HAP-1 (cell line): ENCODE data around the gene CFAP45.

Experiments used
- DNase-seq, 2 experiments: peaks; one replicate each; pipeline ENCODE4 v3.0.0-alpha.2; 2016 to 2020; ENCODE audit warnings: low spot score in 2 of 2
- H3K27me3 ChIP-seq: fragments of 250-450 bp; sonication (Bioruptor Pico); 2 replicates; pipeline ENCODE4 v1.5.1; 2020; ENCODE audit warnings: low read depth, mild to moderate bottlenecking, moderate library complexity
- H3K36me3 ChIP-seq: fragments of 250-450 bp; sonication (Bioruptor Pico); replicated peaks from 2 replicates; pipeline ENCODE4 v1.5.1; 2020; ENCODE audit warnings: mild to moderate bottlenecking
- H3K4me1 ChIP-seq: fragments of 250-450 bp; sonication (Bioruptor Pico); 2 replicates; pipeline ENCODE4 v1.5.1; 2020; ENCODE audit warnings: mild to moderate bottlenecking
- H3K4me3 ChIP-seq: fragments of 250-450 bp; sonication (Bioruptor Pico); 2 replicates; pipeline ENCODE4 v1.5.1; 2020; ENCODE audit warnings: mild to moderate bottlenecking, moderate library complexity
- H3K9me3 ChIP-seq: fragments of 250-450 bp; sonication (Bioruptor Pico); 2 replicates; pipeline ENCODE4 v1.5.1; 2020; ENCODE audit warnings: mild to moderate bottlenecking, moderate library complexity
- in situ Hi-C: fragments of 300-500 bp; cut with MboI; formaldehyde crosslinking; loops from 3 replicates; pipeline ENCODE4 v1.14.3; 2020; ENCODE audit warnings: low sequenced_read_pairs, inconsistent platforms, mixed read lengths

The CFAP45 gene

GRCh38 chr1:159847231-159847630 is 52.7 kb downstream of the CFAP45 start:
- no peaks in the 10 kb centered on the region; the same call in 1 of the 2 replicates for H3K27me3 ChIP-seq
- in situ Hi-C loops: no loop called here
- H3K4me3 ChIP-seq: no peak overlapping the region
- H3K36me3 ChIP-seq: no peaks in the 10 kb centered on the region
- DNase-seq: no peak
- no peaks in the 10 kb centered on the region for H3K9me3 ChIP-seq
- H3K4me1 ChIP-seq: no peaks in the 10 kb centered on the region

- Histone ChIP-seq H3K4me1 (no peaks in the 10 kb centered on the region), H3K9me3 (no peaks in the 10 kb centered on the region), H3K27me3 (no peaks in the 10 kb centered on the region; the same call in 1 of the 2 replicates), H3K36me3 (no peaks in the 10 kb centered on the region), H3K4me3 (no peak overlapping the region)
- in situ Hi-C loops: no loop called here
- no peak for DNase-seq
Observed at GRCh38 chr1:159845751-159846629, 54.0 kb downstream of the CFAP45 start.

GRCh38 chr1:159843459-159843858 is 56.5 kb downstream of the CFAP45 start:
- H3K36me3 ChIP-seq: no peaks in the 10 kb centered on the region
- in situ Hi-C loops: no loop called here
- no peaks in the 10 kb centered on the region for H3K27me3 ChIP-seq
- H3K4me1 ChIP-seq: no peaks in the 10 kb centered on the region
- H3K9me3 ChIP-seq: no peaks in the 10 kb centered on the region
- no peak overlapping the region for H3K4me3 ChIP-seq
- DNase-seq: no peak

- no peak overlapping the region for H3K4me3 ChIP-seq
- in situ Hi-C loops: no loop called here
- H3K4me1 ChIP-seq: no peaks in the 10 kb centered on the region
- H3K9me3 ChIP-seq: no peaks in the 10 kb centered on the region
- no peak for DNase-seq
- no peaks in the 10 kb centered on the region for H3K36me3 ChIP-seq
- no peaks in the 10 kb centered on the region for H3K27me3 ChIP-seq
Observed at GRCh38 chr1:159841749-159842148, 58.2 kb downstream of the CFAP45 start.

- H3K4me3 ChIP-seq: no peak overlapping the region
- no peaks in the 10 kb centered on the region for H3K27me3 ChIP-seq
- no peaks in the 10 kb centered on the region for H3K4me1 ChIP-seq
- in situ Hi-C loops: no loop called here
- no peak for DNase-seq
- no peaks in the 10 kb centered on the region for H3K9me3 ChIP-seq
- no peaks in the 10 kb centered on the region for H3K36me3 ChIP-seq
Observed at GRCh38 chr1:159839116-159839849, 60.7 kb downstream of the CFAP45 start.

GRCh38 chr1:159838715-159839114 is 61.2 kb downstream of the CFAP45 start:
- no peak for DNase-seq
- in situ Hi-C loops: no loop called here
- Histone ChIP-seq H3K36me3 (no peaks in the 10 kb centered on the region), H3K4me3 (no peak overlapping the region), H3K9me3 (no peaks in the 10 kb centered on the region), H3K27me3 (no peaks in the 10 kb centered on the region), H3K4me1 (no peaks in the 10 kb centered on the region)

GRCh38 chr1:159835862-159836525 is 64.0 kb downstream of the CFAP45 start:
- Histone ChIP-seq H3K27me3 (no peaks in the 10 kb centered on the region), H3K36me3 (no peaks in the 10 kb centered on the region), H3K4me1 (no peaks in the 10 kb centered on the region), H3K4me3 (no peak overlapping the region), H3K9me3 (no peaks in the 10 kb centered on the region)
- no peak for DNase-seq
- in situ Hi-C loops: no loop called here

- Histone ChIP-seq H3K4me1 (no peaks in the 10 kb centered on the region), H3K27me3 (no peaks in the 10 kb centered on the region), H3K9me3 (no peaks in the 10 kb centered on the region), H3K4me3 (no peak overlapping the region), H3K36me3 (no peaks in the 10 kb centered on the region)
- in situ Hi-C loops: no loop called here
- no peak for DNase-seq
Observed at GRCh38 chr1:159835356-159835755, 64.6 kb downstream of the CFAP45 start.

GRCh38 chr1:159832309-159832708 is 67.7 kb downstream of the CFAP45 start:
- no peaks in the 10 kb centered on the region for H3K27me3 ChIP-seq
- H3K36me3 ChIP-seq: no peaks in the 10 kb centered on the region
- DNase-seq: no peak
- H3K4me3 ChIP-seq: no peak overlapping the region
- H3K9me3 ChIP-seq: no peaks in the 10 kb centered on the region
- in situ Hi-C loops: no loop called here
- H3K4me1 ChIP-seq: no peaks in the 10 kb centered on the region

GRCh38 chr1:159831412-159832141 is 68.4 kb downstream of the CFAP45 start:
- H3K4me3 ChIP-seq: no peak overlapping the region
- H3K9me3 ChIP-seq: no peaks in the 10 kb centered on the region
- in situ Hi-C loops: no loop called here
- no peaks in the 10 kb centered on the region for H3K27me3 ChIP-seq
- no peak for DNase-seq
- H3K4me1 ChIP-seq: no peaks in the 10 kb centered on the region
- H3K36me3 ChIP-seq: no peaks in the 10 kb centered on the region

- no peak for DNase-seq
- in situ Hi-C loops: no loop called here
- no peaks in the 10 kb centered on the region for H3K4me1 ChIP-seq
Observed at GRCh38 chr1:159830722-159831121, 69.2 kb downstream of the CFAP45 start.

GRCh38 chr1:159829822-159830465 is 70.0 kb downstream of the CFAP45 start:
- Histone ChIP-seq H3K36me3 (no peaks in the 10 kb centered on the region), H3K9me3 (no peaks in the 10 kb centered on the region), H3K4me3 (no peak overlapping the region), H3K27me3 (no peaks in the 10 kb centered on the region), H3K4me1 (no peaks in the 10 kb centered on the region)
- DNase-seq: no peak
- in situ Hi-C loops: no loop called here

More at GRCh38 chr1:159830722-159831121, 69.2 kb downstream of the CFAP45 start:
- Histone ChIP-seq H3K9me3 (no peaks in the 10 kb centered on the region), H3K36me3 (no peaks in the 10 kb centered on the region), H3K27me3 (no peaks in the 10 kb centered on the region), H3K4me3 (no peak overlapping the region)

- H3K27me3 ChIP-seq: no peaks in the 10 kb centered on the region
- H3K36me3 ChIP-seq: no peaks in the 10 kb centered on the region
- no peaks in the 10 kb centered on the region for H3K9me3 ChIP-seq
- peak; percentile 11 to 55 for DNase-seq
- no peak overlapping the region for H3K4me3 ChIP-seq
- in situ Hi-C loops: no loop called here
- no peaks in the 10 kb centered on the region for H3K4me1 ChIP-seq
Observed at GRCh38 chr1:159829273-159829634, 70.7 kb downstream of the CFAP45 start.
